Measurements from ENCODE around the gene PIF1.

The PIF1 gene

GRCh38 chr15:64847876-64848716 lies 22.6 kb upstream of the PIF1 start:
- peaks cover 84% of the 10 kb centered on the region for H3K79me2 ChIP-seq (ENCODE audit: low read length)
- H2AFZ ChIP-seq (ENCODE audit: low read depth, low read length): no peak overlapping the region
- H3K27ac ChIP-seq (ENCODE audit: low read length): no peak overlapping the region
- no peak overlapping the region for H3K9ac ChIP-seq (ENCODE audit: low read length)
- no peak overlapping the region for H3K4me3 ChIP-seq (ENCODE audit: low read length)
- no peak overlapping the region for H3K4me2 ChIP-seq (ENCODE audit: low read length)
- H3K4me1 ChIP-seq (ENCODE audit: low read length): peaks cover 62% of the 10 kb centered on the region
- peaks cover 51% of the 10 kb centered on the region for H3K36me3 ChIP-seq (replicated peaks; ENCODE audit: low read depth, low read length)
- no peak for TF ChIP-seq EZH2phosphoT487 (IDR thresholded peaks at IDR 0.05; ENCODE audit: low read depth)
- TF ChIP-seq, protein P1, sequence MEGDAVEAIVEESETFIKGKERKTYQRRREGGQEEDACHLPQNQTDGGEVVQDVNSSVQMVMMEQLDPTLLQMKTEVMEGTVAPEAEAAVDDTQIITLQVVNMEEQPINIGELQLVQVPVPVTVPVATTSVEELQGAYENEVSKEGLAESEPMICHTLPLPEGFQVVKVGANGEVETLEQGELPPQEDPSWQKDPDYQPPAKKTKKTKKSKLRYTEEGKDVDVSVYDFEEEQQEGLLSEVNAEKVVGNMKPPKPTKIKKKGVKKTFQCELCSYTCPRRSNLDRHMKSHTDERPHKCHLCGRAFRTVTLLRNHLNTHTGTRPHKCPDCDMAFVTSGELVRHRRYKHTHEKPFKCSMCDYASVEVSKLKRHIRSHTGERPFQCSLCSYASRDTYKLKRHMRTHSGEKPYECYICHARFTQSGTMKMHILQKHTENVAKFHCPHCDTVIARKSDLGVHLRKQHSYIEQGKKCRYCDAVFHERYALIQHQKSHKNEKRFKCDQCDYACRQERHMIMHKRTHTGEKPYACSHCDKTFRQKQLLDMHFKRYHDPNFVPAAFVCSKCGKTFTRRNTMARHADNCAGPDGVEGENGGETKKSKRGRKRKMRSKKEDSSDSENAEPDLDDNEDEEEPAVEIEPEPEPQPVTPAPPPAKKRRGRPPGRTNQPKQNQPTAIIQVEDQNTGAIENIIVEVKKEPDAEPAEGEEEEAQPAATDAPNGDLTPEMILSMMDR (IDR thresholded peaks at IDR 0.05; ENCODE audit: low read depth, low read length): no peak
- no peaks in the 10 kb centered on the region for H3K27me3 ChIP-seq (ENCODE audit: low read depth, low read length)
- no peaks in the 10 kb centered on the region for H3K9me3 ChIP-seq (ENCODE audit: insufficient read depth, low read length)
- peaks cover 82% of the 10 kb centered on the region for H4K20me1 ChIP-seq (ENCODE audit: insufficient read depth, low read length)

DNA sequence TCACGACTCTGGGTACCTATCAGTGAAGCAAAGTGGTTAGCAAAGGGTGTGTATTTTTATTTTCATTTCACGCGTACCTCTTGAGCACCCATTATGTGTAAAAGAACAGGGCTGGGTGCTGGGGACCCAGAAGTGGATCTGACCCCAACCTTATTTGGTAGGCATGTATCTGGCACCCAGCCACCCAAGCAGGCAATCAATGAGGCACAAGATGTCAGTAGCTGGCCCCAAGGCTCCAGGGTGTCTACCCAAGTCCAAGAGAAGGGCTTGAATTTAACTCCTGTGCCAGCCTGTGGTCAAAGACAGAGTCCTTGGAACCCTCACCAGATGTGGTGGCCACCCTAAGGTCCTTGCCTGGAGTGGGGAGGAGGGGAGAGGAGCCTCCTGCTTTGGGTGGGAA lies 22.0 kb upstream of the PIF1 start:
- Histone ChIP-seq H3K27ac (ENCODE audit: low read length) (no peak overlapping the region), H3K4me1 (ENCODE audit: low read length) (peaks cover 64% of the 10 kb centered on the region), H2AFZ (ENCODE audit: low read depth, low read length) (no peak overlapping the region), H3K79me2 (ENCODE audit: low read length) (peaks cover 85% of the 10 kb centered on the region), H3K4me3 (ENCODE audit: low read length) (no peak overlapping the region), H4K20me1 (ENCODE audit: insufficient read depth, low read length) (peaks cover 82% of the 10 kb centered on the region), H3K9me3 (ENCODE audit: insufficient read depth, low read length) (no peaks in the 10 kb centered on the region), H3K9ac (ENCODE audit: low read length) (no peak overlapping the region), H3K27me3 (ENCODE audit: low read depth, low read length) (no peaks in the 10 kb centered on the region), H3K4me2 (ENCODE audit: low read length) (no peak overlapping the region), H3K36me3 (replicated peaks; ENCODE audit: low read depth, low read length) (peaks cover 51% of the 10 kb centered on the region)
- no peak for TF ChIP-seq EZH2phosphoT487 (IDR thresholded peaks at IDR 0.05; ENCODE audit: low read depth)
- TF ChIP-seq, protein P1 (IDR thresholded peaks at IDR 0.05; ENCODE audit: low read depth, low read length): no peak

DNA sequence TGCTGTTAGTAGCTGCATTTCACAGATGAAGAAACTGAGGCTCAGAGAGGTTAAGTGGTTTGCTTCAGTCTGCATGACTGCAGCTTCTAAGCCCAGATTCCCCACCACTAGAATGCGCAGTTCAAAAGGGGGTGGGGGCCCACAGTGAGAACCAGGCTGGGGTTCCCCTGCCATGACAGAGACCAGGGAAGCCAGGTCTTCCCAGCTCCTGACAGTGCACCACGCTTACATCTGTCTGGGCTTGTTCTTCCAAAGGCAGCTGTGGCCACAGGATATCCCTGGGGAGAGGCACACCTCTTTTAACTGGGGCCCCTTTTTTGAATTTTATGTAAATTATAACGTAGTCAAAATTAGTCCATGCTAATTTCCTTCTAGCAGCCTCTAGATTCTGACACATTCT lies 21.6 kb upstream of the PIF1 start:
- no peak overlapping the region for H3K9ac ChIP-seq (ENCODE audit: low read length)
- no peak overlapping the region for H2AFZ ChIP-seq (ENCODE audit: low read depth, low read length)
- H3K79me2 ChIP-seq (ENCODE audit: low read length): peaks cover 85% of the 10 kb centered on the region
- H3K36me3 ChIP-seq (replicated peaks; ENCODE audit: low read depth, low read length): peaks cover 47% of the 10 kb centered on the region
- peaks cover 64% of the 10 kb centered on the region for H3K4me1 ChIP-seq (ENCODE audit: low read length)
- TF ChIP-seq EZH2phosphoT487 (IDR thresholded peaks at IDR 0.05; ENCODE audit: low read depth): no peak
- TF ChIP-seq, protein P1 (IDR thresholded peaks at IDR 0.05; ENCODE audit: low read depth, low read length): no peak
- H4K20me1 ChIP-seq (ENCODE audit: insufficient read depth, low read length): peaks cover 78% of the 10 kb centered on the region
- H3K27ac ChIP-seq (ENCODE audit: low read length): no peak overlapping the region
- peak overlapping the region; percentile 12 for H3K4me2 ChIP-seq (ENCODE audit: low read length)
- no peak overlapping the region for H3K4me3 ChIP-seq (ENCODE audit: low read length)
- H3K9me3 ChIP-seq (ENCODE audit: insufficient read depth, low read length): no peaks in the 10 kb centered on the region
- no peaks in the 10 kb centered on the region for H3K27me3 ChIP-seq (ENCODE audit: low read depth, low read length)

GRCh38 chr15:64845831-64846595 lies 20.6 kb upstream of the PIF1 start:
- H3K9me3 ChIP-seq (ENCODE audit: insufficient read depth, low read length): no peaks in the 10 kb centered on the region
- peak overlapping the region; percentile 56; the same call in 1 of the 2 replicates for H3K9ac ChIP-seq (ENCODE audit: low read length)
- H4K20me1 ChIP-seq (ENCODE audit: insufficient read depth, low read length): peaks cover 68% of the 10 kb centered on the region
- peaks cover 77% of the 10 kb centered on the region for H3K79me2 ChIP-seq (ENCODE audit: low read length)
- no peak overlapping the region for H3K27ac ChIP-seq (ENCODE audit: low read length)
- peaks cover 55% of the 10 kb centered on the region for H3K4me1 ChIP-seq (ENCODE audit: low read length)
- H3K4me2 ChIP-seq (ENCODE audit: low read length): peak overlapping the region; percentile 98
- no peaks in the 10 kb centered on the region for H3K27me3 ChIP-seq (ENCODE audit: low read depth, low read length)
- TF ChIP-seq, protein P1 (IDR thresholded peaks at IDR 0.05; ENCODE audit: low read depth, low read length): no peak
- no peak for TF ChIP-seq EZH2phosphoT487 (IDR thresholded peaks at IDR 0.05; ENCODE audit: low read depth)
- H3K36me3 ChIP-seq (replicated peaks; ENCODE audit: low read depth, low read length): peaks cover 37% of the 10 kb centered on the region
- H2AFZ ChIP-seq (ENCODE audit: low read depth, low read length): no peak overlapping the region
- H3K4me3 ChIP-seq (ENCODE audit: low read length): 0 out of 2 replicates have a peak overlapping the region, but pooled peaks have one; percentile 96

All from OCI-LY3 (cell line).